GM12864 (cell line): Measurements from ENCODE around the gene NBAS.
A peak's percentile ranks its signal among the peaks of the same experiment; 100 is the strongest.
"Not testable (repeated sequence)": the region's sequence is repeated elsewhere in the genome, so short reads cannot be mapped to it uniquely, and the experiment has no call there.

Experiments
- DNase-seq: peaks from one replicate; pipeline ENCODE4 v3.0.0-alpha.2; 2011; ENCODE audit warnings: low read depth
- H3K4me3 ChIP-seq: 2 replicates; pipeline ENCODE4 v1.5.1; 2011; ENCODE audit warnings: mild to moderate bottlenecking, low read depth, low read length, control low read depth
- TF ChIP-seq, protein P1 (sequence below): IDR thresholded peaks from 2 replicates; pipeline ENCODE4 v1.5.1; 2011; ENCODE audit warnings: low read depth, mild to moderate bottlenecking, moderate library complexity, low read length, control low read depth, inconsistent platforms; ENCODE audit errors: missing control alignments

NBAS gene

DNA sequence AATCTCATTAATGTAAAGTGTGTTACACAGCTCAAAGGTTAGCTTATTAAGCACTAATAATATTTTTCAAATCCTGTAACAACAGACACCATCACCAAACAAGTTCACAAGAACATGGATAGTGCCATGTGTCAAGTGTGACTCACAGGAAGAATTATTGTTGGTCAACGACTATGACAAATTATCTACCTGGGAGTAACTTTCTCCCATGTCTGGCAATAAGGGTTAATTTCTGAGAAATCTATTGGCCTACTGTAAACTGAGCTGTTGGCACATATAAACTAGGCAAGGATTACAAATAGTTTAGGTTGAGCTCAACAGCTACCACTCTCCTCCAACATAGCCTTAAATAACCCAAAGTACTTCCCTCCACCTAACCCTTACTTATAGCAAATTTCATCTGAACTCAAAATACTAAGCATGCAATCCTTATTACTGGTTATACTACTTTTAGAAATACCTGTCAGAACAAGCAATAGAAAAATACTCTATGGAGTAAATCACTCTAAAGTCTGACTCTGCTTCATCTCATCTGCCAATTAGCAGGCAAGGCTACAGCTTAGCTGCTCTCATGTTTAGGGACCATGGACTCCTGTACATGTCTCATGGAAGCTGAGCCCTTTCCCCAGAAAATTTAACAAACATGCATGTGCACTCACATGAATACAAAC is 223.0 kb downstream of the NBAS start:
- no peak overlapping the region for H3K4me3 ChIP-seq
- TF ChIP-seq, protein P1, sequence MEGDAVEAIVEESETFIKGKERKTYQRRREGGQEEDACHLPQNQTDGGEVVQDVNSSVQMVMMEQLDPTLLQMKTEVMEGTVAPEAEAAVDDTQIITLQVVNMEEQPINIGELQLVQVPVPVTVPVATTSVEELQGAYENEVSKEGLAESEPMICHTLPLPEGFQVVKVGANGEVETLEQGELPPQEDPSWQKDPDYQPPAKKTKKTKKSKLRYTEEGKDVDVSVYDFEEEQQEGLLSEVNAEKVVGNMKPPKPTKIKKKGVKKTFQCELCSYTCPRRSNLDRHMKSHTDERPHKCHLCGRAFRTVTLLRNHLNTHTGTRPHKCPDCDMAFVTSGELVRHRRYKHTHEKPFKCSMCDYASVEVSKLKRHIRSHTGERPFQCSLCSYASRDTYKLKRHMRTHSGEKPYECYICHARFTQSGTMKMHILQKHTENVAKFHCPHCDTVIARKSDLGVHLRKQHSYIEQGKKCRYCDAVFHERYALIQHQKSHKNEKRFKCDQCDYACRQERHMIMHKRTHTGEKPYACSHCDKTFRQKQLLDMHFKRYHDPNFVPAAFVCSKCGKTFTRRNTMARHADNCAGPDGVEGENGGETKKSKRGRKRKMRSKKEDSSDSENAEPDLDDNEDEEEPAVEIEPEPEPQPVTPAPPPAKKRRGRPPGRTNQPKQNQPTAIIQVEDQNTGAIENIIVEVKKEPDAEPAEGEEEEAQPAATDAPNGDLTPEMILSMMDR, result no peak
- DNase-seq, result no peak

- no peak for DNase-seq
- no peak overlapping the region for H3K4me3 ChIP-seq
- TF ChIP-seq, protein P1, result no peak
Observed at GRCh38 chr2:15334644-15335326, 226.3 kb downstream of the NBAS start.

GRCh38 chr2:15331787-15332186 is 229.3 kb downstream of the NBAS start:
- no peak overlapping the region for H3K4me3 ChIP-seq
- DNase-seq, result no peak
- TF ChIP-seq, protein P1, result no peak

DNA sequence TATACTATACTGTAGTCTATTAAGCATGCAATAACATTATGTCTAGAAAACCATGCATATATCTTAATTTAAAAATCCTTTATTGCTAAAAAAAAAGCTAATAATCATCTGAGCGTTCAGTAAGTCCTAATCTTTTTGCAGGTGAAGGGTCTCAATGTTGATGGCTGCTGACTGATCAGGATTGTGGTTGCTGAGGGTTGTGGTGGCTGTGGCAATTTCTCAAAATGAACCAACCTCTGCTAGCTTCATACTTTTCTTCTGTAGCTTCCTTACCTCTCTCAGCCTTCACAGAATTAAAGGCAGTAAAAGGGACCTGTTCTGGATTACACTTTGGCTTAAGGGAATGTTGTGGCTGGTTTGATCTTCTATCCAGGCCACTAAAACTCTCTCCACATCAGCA is 235.8 kb downstream of the NBAS start:
- H3K4me3 ChIP-seq, result no peak overlapping the region
- DNase-seq, result no peak
- TF ChIP-seq, protein P1, result no peak

- TF ChIP-seq, protein P1, result no peak
- no peak overlapping the region for H3K4me3 ChIP-seq
- no peak for DNase-seq
Observed at GRCh38 chr2:15323227-15323626, 237.9 kb downstream of the NBAS start.

DNA sequence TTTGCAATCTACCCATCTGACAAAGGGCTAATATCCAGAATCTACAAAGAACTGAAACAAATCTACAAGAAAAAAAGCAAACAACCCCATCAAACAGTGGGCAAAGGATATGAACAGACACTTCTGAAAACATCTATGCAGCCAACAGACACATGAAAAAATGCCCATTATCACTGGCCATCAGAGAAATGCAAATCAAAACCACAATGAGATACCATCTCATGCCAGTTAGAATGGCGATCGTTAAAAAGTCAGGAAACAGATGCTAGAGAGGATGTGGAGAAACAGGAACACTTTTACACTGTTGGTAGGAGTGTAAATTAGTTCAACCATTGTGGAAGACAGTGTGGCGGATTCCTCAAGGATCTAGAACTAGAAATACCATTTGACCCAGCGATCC is 239.7 kb downstream of the NBAS start:
- DNase-seq, result not testable (repeated sequence)

GRCh38 chr2:15316370-15316814 is 244.7 kb downstream of the NBAS start:
- DNase-seq, result peak; percentile 53
- no peak overlapping the region for H3K4me3 ChIP-seq
- TF ChIP-seq, protein P1, result no peak

More for the DNA sequence above, 239.7 kb downstream of the NBAS start:
- H3K4me3 ChIP-seq, result not testable (repeated sequence)
